GM12864 (cell line): ENCODE measurements around the gene PCP2.

Experiments used
- DNase-seq: peaks from one replicate; pipeline ENCODE4 v3.0.0-alpha.2; 2011; ENCODE audit warnings: low read depth
- H3K4me3 ChIP-seq: 2 replicates; pipeline ENCODE4 v1.5.1; 2011; ENCODE audit warnings: mild to moderate bottlenecking, low read depth, low read length, control low read depth
- CTCF ChIP-seq: IDR thresholded peaks from 2 replicates; pipeline ENCODE4 v1.5.1; 2011; ENCODE audit warnings: low read depth, mild to moderate bottlenecking, moderate library complexity, low read length, control low read depth, inconsistent platforms; ENCODE audit errors: missing control alignments

PCP2 gene

GRCh38 chr19:7590256-7590655 lies 43.3 kb downstream of the PCP2 start:
- no peak for TF ChIP-seq CTCF
- no peak overlapping the region for H3K4me3 ChIP-seq
- DNase-seq, result no peak

DNA sequence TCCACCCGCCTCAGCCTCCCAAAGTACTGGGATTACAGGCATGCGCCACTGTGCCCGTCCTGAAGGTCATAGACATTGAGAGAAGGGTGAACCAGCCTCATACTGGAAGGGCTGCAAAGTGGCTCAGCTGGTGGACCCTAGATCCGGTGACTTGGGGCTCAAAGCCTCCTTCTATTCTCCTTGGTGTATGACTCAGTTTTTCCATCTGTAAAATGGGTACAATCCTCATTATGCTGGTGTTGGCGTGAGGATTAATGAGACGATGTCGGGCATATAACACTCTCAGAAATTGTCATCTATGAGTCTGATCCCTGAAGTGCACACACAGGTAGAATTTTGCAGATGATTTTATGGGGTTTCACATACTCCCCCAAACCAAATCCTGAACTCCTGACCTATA lies 43.7 kb downstream of the PCP2 start:
- TF ChIP-seq CTCF, result no peak
- no peak for DNase-seq
- H3K4me3 ChIP-seq, result no peak overlapping the region

GRCh38 chr19:7582446-7582845 lies 51.1 kb downstream of the PCP2 start:
- no peak for TF ChIP-seq CTCF
- no peak for DNase-seq
- H3K4me3 ChIP-seq, result no peak overlapping the region
